NCI-H526 (cell line): Measurements from ENCODE around the gene ADAM23.
A peak's percentile ranks its signal among the peaks of the same experiment; 100 is the strongest.

ENCODE experiments used
- DNase-seq, 2 experiments: peaks; one replicate each; lab custom pipeline; 2025; lab: John Stamatoyannopoulos, UW

The ADAM23 gene

GRCh38 chr2:206569470-206569869, 126.1 kb downstream of the ADAM23 start:
- DNase-seq: no peak

GRCh38 chr2:206570199-206570598, 126.9 kb downstream of the ADAM23 start:
- DNase-seq: no peak

DNA sequence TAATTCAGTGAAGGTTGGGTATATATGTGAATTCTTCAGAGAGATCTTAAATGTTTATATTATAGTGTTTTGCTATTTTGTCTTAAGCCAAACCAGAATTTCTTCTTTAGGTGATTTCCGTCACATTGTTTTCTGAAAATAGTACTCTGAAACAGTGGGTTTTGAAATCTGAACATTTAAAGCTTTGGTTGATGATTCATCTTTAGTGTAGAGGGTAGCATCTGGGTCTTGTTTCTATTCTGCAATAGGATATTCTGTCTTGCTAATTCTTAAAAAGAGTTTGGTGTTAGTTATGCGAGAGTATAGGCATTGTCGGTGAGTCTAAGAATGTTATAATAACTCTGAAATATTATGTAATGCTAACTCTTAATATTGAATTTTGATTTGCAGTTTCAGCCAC, 129.4 kb downstream of the ADAM23 start:
- no peak for DNase-seq

DNA sequence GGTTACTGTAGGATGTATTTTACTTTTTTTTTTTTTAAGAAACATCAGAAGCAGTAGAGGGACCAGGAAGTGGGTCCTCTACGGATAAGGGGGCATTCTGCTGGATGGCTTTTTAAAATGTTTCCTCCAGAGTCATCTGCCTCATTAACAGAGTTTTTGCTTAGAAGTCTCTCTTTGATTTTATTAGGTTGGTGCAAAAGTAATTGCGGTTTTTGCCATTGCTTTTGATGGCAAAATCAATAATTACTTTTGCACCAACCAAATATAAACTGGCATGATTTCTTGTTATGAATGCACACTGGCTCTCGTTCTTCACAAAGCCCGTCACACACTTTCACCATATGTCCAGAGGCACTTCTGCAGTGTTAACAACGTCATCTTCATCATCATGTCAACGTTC, 130.5 kb downstream of the ADAM23 start:
- no peak for DNase-seq

DNA sequence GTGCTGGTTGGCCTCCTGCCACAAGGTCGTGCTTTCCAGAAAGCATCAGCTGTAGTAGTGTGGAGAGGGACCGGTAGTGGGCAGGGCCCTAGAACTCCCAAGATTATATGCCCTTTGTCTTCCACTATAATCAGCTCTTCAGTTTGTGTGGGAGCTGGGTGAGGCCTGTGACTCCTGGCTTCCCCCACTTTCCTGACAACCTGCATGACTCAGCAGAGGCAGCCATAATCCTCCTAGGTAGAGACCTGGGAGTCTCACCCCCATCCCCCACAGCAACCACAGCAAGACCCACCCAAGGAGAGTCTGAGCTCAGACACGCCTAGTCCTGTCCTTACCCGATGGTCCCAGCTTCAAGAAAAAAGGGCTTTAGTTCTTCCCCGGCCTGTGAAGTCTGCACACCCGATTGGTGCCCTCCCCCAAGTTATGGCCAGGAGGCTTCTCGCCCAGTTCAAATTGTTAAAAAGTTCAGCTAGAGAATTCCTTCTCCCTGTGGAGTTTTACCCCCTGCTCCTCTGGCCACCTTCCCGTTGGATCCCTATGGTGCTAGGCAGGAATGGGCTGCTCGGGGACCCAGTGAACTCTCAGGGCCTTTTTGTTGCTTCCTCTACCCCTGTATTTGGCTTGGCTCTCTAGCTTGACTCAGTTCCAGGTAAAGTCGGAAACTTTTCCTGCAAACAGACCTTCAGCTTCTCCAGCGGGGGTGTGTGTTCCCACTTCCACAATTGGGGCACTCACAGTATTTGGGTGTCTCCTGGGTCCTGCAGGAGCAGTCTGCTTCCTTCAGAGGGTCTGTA, 141.2 kb downstream of the ADAM23 start:
- DNase-seq: no peak

- no peak for DNase-seq
Measured at GRCh38 chr2:206585335-206585734, 142.0 kb downstream of the ADAM23 start.

DNA sequence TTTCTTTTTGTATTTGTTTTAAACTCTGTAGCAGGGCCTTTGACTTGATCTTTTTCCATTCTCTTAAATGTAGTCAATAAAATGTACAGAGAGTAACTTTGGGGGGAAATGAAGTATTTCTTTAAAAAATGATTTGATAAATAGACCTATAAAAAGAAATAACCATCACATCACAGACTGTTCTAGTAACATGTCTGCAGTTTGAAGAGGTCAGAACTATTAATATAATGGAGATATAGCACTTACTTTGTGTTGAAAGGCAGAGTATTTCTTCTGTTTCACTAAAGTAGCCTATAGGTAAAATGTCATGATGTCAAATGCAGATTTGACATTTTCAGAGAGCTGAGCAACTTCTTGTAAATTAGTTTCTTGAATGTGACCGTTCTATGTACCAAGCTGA, 143.3 kb downstream of the ADAM23 start:
- no peak for DNase-seq

GRCh38 chr2:206597717-206598218, 154.4 kb downstream of the ADAM23 start:
- DNase-seq: no peak

GRCh38 chr2:206603243-206603642, 159.9 kb downstream of the ADAM23 start:
- DNase-seq: no peak

DNA sequence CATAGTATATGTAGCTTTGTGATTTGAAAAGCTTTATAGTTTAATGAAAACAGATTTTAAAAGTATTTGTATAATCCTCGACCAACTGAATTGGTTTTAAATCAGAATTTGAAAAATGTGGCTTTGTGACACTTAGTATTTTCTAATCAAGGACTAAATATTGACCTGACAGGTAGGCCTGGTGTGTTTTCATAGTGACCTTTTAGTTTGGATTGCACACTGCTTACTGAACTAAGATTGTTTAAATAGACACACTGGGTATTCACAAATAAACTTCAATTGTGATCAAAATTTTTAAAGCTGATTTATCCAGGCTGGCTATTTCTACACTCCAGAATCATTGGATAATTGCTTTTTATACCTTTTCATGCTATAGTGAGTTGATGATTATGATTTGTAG, 167.1 kb downstream of the ADAM23 start:
- no peak for DNase-seq

- no peak for DNase-seq
Measured at GRCh38 chr2:206611191-206611590, 167.9 kb downstream of the ADAM23 start.

GRCh38 chr2:206611736-206612135, 168.4 kb downstream of the ADAM23 start:
- DNase-seq: no peak

- no peak for DNase-seq
Measured at GRCh38 chr2:206614811-206615210, 171.5 kb downstream of the ADAM23 start.

DNA sequence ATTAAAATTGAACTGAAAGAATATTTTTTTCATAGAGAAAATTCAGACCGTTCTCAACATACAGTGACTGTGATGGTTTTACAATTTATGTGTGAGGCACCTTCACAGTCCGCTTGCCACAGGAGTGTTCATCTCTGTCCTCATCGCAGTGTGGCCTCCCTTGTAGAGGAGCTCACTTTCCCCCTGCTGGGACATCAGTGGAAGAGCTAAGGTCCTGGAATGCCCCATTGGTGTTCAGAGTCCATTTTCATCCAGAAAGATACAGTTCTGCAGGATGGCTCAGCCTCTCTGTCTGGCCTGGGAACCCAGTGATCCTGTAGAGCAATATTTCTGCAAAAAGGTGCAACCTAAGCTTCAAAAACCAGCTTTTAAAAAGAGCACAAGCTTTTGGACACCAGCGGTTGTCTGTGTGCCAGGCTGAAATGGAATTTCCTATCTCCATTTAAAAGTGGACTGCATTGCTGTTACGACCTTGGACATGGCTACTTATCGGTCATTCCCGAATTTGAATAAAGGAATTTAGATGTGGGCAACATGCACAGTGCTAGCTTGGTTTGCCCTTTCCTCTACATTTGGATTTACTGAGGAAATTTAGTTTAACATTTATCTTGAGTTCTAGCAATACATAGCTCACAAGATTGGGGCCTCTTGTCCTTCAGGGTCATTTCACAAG, 172.2 kb downstream of the ADAM23 start:
- DNase-seq: no peak

DNA sequence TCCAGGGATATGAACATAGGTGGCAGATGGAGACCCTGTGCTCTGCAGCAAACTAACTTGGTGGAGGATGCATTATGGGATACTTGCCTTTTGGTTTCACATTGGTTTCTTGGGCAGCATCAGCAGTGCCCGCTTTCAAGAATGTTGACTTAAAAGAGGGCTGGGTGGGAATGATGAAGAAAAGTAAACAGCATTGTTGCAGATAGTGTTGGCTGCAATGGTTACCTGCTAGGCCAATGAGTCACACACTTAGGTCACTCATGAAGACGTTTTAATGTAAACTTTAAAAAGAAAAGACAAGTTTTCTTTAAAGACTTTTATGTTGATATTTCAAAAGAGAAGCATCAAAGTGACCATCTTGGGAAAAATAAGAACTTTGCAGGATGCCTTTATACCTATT, 172.8 kb downstream of the ADAM23 start:
- no peak for DNase-seq

DNA sequence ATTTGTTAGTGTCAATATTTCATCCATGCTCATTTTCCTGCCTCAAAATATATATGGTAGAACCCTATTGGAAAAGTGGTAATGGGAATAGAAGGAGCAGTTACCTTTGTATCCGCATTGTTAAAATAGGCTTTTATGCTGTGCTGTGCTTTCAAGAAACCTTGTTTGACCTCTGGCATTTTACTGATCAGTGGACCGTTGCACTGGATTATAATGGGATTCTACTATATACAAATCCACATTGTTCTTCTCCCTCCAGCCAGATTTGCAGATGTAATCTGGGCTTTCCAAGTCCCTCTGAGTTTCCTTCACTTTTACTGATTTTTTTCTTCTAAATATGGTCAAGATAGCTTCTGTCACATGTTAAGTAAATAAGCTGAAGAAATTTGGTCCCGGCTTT, 175.7 kb downstream of the ADAM23 start:
- DNase-seq: peak in 1 of 2 experiments; percentile 14

DNA sequence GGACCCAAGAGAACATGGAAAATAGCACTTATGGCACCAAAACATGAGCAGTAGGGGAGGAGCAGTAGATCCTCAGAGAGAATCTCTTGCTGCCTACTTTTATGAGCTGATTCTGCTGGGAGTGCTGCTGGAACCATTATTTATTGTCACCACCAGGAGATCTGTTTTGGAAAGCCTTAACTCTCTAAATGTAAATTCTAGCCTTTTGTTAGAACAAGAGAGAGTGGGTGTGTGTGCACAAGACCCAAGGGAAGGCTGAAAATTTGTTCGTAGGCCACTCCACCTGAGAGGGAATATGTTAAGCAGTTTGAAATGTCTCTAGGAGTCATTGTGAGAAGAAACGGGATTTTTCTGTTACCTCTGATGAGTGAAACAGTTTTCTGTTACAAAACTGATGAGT, 182.8 kb downstream of the ADAM23 start:
- DNase-seq: no peak

GRCh38 chr2:206627632-206628031, 184.3 kb downstream of the ADAM23 start:
- no peak for DNase-seq

DNA sequence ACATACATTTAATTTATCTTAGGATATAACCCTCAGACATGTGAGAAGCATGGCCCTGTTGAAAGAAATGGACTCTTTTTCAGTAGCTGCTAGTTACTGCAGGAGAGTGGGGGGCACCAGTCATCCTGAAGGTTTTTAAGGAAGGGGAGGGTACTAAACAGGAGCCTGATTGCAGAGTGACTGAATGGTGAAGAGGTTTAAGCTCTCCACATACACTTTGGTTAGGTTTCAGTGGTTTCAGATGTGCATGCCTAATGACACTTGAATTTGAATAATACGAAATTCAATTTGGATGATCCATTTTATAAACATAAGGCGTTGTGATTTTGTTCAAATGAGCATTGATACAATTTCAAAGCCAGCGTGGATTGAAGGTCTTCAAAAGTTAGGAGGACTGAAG, 188.0 kb downstream of the ADAM23 start:
- DNase-seq: no peak

- DNase-seq: no peak
Measured at GRCh38 chr2:206635015-206635414, 191.7 kb downstream of the ADAM23 start.

GRCh38 chr2:206639636-206640035, 196.3 kb downstream of the ADAM23 start:
- DNase-seq: no peak

DNA sequence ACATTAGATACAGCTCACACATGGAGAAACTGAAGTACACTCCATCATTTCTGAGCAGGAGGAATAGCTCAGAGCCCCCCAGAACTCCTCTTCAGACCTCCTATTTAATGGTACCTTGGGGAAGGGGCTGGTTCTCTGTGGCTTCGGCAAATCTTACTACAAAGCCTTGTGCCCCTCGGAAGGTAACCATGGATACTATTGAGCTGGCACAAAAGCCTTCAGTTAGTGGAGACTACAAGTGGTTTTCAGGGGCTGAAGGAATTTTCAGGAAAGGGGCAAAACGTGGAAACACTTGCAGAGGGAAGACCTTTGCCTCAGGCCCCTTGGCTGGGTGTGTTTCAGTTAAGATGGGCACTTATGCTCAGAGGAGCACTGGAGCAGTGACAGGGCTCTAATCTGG, 197.9 kb downstream of the ADAM23 start:
- DNase-seq: no peak
